ENCODE results near the gene BMP2. TPM values are rescaled to one million over a fixed set of nuclear protein-coding genes. Genes with fewer than 3 reads are reported as not detected.

The BMP2 gene
- total and polyA plus RNA-seq, 3 donors from 2014 or later: 1.7 to 3.8 (median 1.8) TPM

GRCh38 chr20:6765469-6766058, 1.9 kb upstream of the BMP2 start:
- Histone ChIP-seq H3K4me3 (no peak overlapping the region), H3K27me3 (no peaks in the 10 kb centered on the region), H3K4me1 (peaks cover 4% of the 10 kb centered on the region), H3K36me3 (ENCODE audit: low read depth, missing control alignments) (no peaks in the 10 kb centered on the region), H3K9me3 (no peaks in the 10 kb centered on the region), H3K27ac (no peak overlapping the region)
- intact Hi-C loops (cut with DNase I; ENCODE audit: low total_unique reads): no loop called here
- 9 to 13% methylated on average over 6 of the region's 6 CpGs for WGBS, 2 donors
- peak; percentile 28 for DNase-seq
- peak; percentile 29 to 62 (median 53) for TF ChIP-seq CTCF (IDR thresholded peaks at IDR 0.05)
- TF ChIP-seq POLR2A (IDR thresholded peaks at IDR 0.05): no peak

GRCh38 chr20:6766433-6766832, 1.1 kb upstream of the BMP2 start:
- no peaks in the 10 kb centered on the region for H3K36me3 ChIP-seq (ENCODE audit: low read depth, missing control alignments)
- H3K4me1 ChIP-seq: peaks cover 6% of the 10 kb centered on the region
- DNase-seq: no peak
- intact Hi-C loops (cut with DNase I; ENCODE audit: low total_unique reads): no loop called here
- no peak overlapping the region for H3K27ac ChIP-seq
- no peaks in the 10 kb centered on the region for H3K27me3 ChIP-seq
- WGBS, 2 donors: 55 to 69% methylated on average over 9 of the region's 9 CpGs
- TF ChIP-seq POLR2A (IDR thresholded peaks at IDR 0.05) (no peak), CTCF (IDR thresholded peaks at IDR 0.05) (no peak)
- H3K4me3 ChIP-seq: no peak overlapping the region
- H3K9me3 ChIP-seq: no peaks in the 10 kb centered on the region

- DNase-seq: no peak
- peaks cover 6% of the 10 kb centered on the region for H3K4me1 ChIP-seq
- no peaks in the 10 kb centered on the region for H3K36me3 ChIP-seq (ENCODE audit: low read depth, missing control alignments)
- WGBS, 2 donors: 1 to 2% methylated on average over 14 to 26 of the region's 26 CpGs
- H3K27me3 ChIP-seq: no peaks in the 10 kb centered on the region
- H3K27ac ChIP-seq: peak overlapping the region in 1 of 2 donors; percentile 45
- no peak for TF ChIP-seq POLR2A (IDR thresholded peaks at IDR 0.05)
- H3K4me3 ChIP-seq: peak overlapping the region in 1 of 2 donors; percentile 65
- no peaks in the 10 kb centered on the region for H3K9me3 ChIP-seq
- intact Hi-C loops (cut with DNase I; ENCODE audit: low total_unique reads): no loop called here
Measured at GRCh38 chr20:6767126-6767535, 355 bp upstream of the BMP2 start.

- DNase-seq: peak; percentile 36
Measured at GRCh38 chr20:6768228-6769140, 998 bp downstream of the BMP2 start.

More at GRCh38 chr20:6768228-6769140, 998 bp downstream of the BMP2 start:
- peak overlapping the region; percentile 40 to 44 for H3K27ac ChIP-seq
- peaks cover 6% of the 10 kb centered on the region for H3K4me1 ChIP-seq
- no peak for TF ChIP-seq POLR2A (IDR thresholded peaks at IDR 0.05)
- TF ChIP-seq CTCF (IDR thresholded peaks at IDR 0.05): no peak
- intact Hi-C loops (cut with DNase I; ENCODE audit: low total_unique reads): no loop called here
- H3K9me3 ChIP-seq: no peaks in the 10 kb centered on the region
- H3K4me3 ChIP-seq: peak overlapping the region; percentile 65 to 69
- 1 to 3% methylated on average over 28 to 70 of the region's 70 CpGs for WGBS, 2 donors
- H3K36me3 ChIP-seq (ENCODE audit: low read depth, missing control alignments): no peaks in the 10 kb centered on the region
- H3K27me3 ChIP-seq: no peaks in the 10 kb centered on the region

All from testis (tissue), 3 donors.